GM21390 (cell line): ENCODE measurements around the gene IL12RB1.

ENCODE experiments used
- ATAC-seq: cut with Tn5 transposase; IDR thresholded peaks from one replicate; pipeline ENCODE4 v1.9.1; 2021; ENCODE audit not compliant: unreplicated experiment

Gene IL12RB1

GRCh38 chr19:18086590-18087138 is at the start of gene IL12RB1:
TSS of gene IL12RB1 (minus strand) at chr19:18086934. CDS start at chr19:18086823, 111 bp downstream.
- no peak for ATAC-seq

- ATAC-seq, result no peak
Observed at GRCh38 chr19:18135712-18136584, 49.2 kb upstream of the IL12RB1 start.

GRCh38 chr19:18131841-18132596 is 45.3 kb upstream of the IL12RB1 start:
- no peak for ATAC-seq

- ATAC-seq, result no peak
Observed at GRCh38 chr19:18130523-18131242, 43.9 kb upstream of the IL12RB1 start.

GRCh38 chr19:18128805-18129204 is 42.1 kb upstream of the IL12RB1 start:
- no peak for ATAC-seq

GRCh38 chr19:18128044-18128443 is 41.3 kb upstream of the IL12RB1 start:
- no peak for ATAC-seq

- ATAC-seq, result no peak
Observed at GRCh38 chr19:18126097-18126496, 39.4 kb upstream of the IL12RB1 start.

- no peak for ATAC-seq
Observed at GRCh38 chr19:18123819-18124218, 37.1 kb upstream of the IL12RB1 start.

- no peak for ATAC-seq
Observed at GRCh38 chr19:18122860-18123795, 36.4 kb upstream of the IL12RB1 start.

GRCh38 chr19:18122424-18122823 is 35.7 kb upstream of the IL12RB1 start:
- ATAC-seq, result no peak

- no peak for ATAC-seq
Observed at GRCh38 chr19:18121166-18121565, 34.4 kb upstream of the IL12RB1 start.

- ATAC-seq, result no peak
Observed at GRCh38 chr19:18120127-18120526, 33.4 kb upstream of the IL12RB1 start.

GRCh38 chr19:18119717-18120105 is 33.0 kb upstream of the IL12RB1 start:
- no peak for ATAC-seq

GRCh38 chr19:18119013-18119716 is 32.4 kb upstream of the IL12RB1 start:
- no peak for ATAC-seq

- ATAC-seq, result no peak
Observed at GRCh38 chr19:18118420-18119012, 31.8 kb upstream of the IL12RB1 start.

- peak; percentile 74 for ATAC-seq
Observed at GRCh38 chr19:18117692-18118378, 31.1 kb upstream of the IL12RB1 start.

- ATAC-seq, result no peak
Observed at GRCh38 chr19:18117364-18117691, 30.6 kb upstream of the IL12RB1 start.

- ATAC-seq, result no peak
Observed at GRCh38 chr19:18114483-18114882, 27.7 kb upstream of the IL12RB1 start.

- ATAC-seq, result no peak
Observed at GRCh38 chr19:18113827-18114226, 27.1 kb upstream of the IL12RB1 start.
